ENCODE measurements around the gene LIME1. TPM values are rescaled to one million over a fixed set of nuclear protein-coding genes. Genes with fewer than 3 reads are reported as not detected.

Gene LIME1
- total RNA-seq, 2 experiments from 2014 or later: 49.2 to 138 TPM

DNA sequence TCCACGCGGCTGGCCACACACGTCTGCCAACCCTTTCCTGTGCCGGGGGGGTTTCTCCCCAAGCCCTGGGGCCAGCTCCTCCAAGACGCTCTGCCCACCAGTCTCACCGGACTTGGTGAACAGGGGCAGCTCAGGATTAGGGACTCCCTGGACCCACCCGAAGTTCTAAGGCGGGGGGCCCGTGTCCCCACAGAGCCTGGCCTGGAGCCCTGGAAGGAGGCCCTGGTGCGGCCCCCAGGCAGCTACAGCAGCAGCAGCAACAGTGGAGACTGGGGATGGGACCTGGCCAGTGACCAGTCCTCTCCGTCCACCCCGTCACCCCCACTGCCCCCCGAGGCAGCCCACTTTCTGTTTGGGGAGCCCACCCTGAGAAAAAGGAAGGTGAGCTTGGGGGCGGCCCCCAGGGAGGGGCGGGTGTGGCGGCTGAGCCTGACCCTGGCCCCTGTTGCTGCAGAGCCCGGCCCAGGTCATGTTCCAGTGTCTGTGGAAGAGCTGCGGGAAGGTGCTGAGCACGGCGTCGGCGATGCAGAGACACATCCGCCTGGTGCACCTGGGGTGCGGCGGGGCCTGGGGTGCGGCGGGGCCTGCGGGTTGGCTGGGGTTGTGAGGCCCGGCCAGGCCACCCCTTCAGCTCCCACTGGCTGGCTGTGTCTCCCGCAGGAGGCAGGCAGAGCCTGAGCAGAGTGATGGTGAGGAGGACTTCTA, 5.4 kb downstream of the LIME1 start:
- Mint-ChIP-seq H3K27ac (no peak overlapping the region), H3K27me3 (no peaks in the 10 kb centered on the region), H3K4me3 (no peak overlapping the region), H3K9me3 (ENCODE audit: low read depth) (no peaks in the 10 kb centered on the region), H3K36me3 (no peaks in the 10 kb centered on the region), H3K4me1 (peaks cover 6% of the 10 kb centered on the region)
- no peak for ATAC-seq
- DNase-seq: peak; percentile 40
- CTCF ChIA-PET: interaction anchor here (0.6 to 3.3 kb wide), 3 partner anchors 9 to 204 kb away, joined by 3 to 25 read pairs (median 18); partner anchors contain the start of genes ARFRP1, PTK6 and ZGPAT

DNA sequence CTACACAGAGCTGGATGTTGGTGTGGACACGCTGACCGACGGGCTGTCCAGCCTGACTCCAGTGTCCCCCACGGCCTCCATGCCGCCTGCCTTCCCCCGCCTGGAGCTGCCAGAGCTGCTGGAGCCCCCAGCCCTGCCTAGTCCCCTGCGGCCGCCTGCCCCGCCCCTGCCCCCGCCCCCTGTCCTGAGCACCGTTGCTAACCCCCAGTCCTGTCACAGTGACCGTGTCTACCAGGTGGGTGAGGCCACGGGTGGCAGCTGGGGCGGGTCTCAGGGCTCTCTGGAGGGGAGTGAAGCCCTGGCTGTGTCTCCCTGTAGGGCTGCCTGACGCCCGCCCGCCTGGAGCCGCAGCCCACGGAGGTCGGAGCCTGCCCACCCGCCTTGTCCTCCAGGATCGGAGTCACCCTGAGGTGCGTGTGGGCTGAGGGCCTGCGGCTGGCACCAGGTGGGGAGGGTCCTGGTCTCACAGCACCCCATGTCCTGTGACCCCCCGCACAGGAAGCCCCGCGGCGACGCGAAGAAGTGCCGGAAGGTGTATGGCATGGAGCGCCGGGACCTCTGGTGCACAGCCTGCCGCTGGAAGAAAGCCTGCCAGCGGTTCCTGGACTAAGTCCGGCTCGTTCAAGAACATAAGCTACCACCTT, 6.0 kb downstream of the LIME1 start:
- Mint-ChIP-seq H3K4me1 (peaks cover 3% of the 10 kb centered on the region), H3K9me3 (ENCODE audit: low read depth) (no peaks in the 10 kb centered on the region), H3K4me3 (no peak overlapping the region), H3K36me3 (no peaks in the 10 kb centered on the region), H3K27me3 (no peaks in the 10 kb centered on the region), H3K27ac (no peak overlapping the region)
- ATAC-seq (no peak), DNase-seq (no peak)
- CTCF ChIA-PET: interaction anchor here (0.6 to 3.3 kb wide), 3 partner anchors 8 to 205 kb away, joined by 3 to 25 read pairs (median 18); partner anchors contain the start of genes ARFRP1, PTK6 and ZGPAT

DNA sequence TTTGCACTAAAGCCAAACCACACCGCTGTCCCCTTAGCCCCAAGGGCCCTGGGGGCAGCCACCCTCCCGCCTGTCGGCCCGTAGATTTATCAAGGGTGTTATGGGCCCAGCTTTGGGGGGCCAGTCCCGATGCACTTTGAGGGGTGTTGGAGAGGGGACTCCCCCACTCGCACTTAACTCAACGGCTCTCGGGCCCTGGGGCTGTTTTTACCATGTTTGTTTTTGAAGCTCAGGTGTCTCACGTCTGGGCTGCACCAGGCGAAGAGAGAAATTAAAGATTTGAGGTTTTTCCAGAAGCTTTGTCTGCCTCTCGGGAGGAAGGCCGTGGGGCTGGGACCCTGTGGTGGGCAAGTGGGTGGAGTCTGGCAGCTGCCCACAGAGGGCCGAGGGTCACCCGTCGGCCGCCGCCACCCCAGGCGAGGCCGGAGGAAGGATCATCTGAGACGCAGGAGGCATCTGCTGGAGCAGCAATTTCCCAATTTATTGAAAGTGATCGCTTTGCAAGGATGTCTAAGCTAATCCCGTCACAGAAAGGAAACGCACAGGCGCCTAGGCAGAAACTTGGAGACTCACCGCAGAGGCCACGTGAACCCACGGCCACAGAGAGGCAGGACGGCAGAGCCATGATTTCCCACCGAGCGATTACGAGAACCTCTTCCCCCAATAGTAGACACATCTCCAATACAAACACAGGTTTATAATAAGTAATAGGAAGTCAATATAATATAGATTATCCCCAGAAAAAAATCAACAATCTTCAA, 6.9 kb downstream of the LIME1 start:
- Mint-ChIP-seq H3K27ac (no peak overlapping the region), H3K4me3 (no peak overlapping the region), H3K9me3 (ENCODE audit: low read depth) (no peaks in the 10 kb centered on the region), H3K4me1 (peaks cover 2% of the 10 kb centered on the region), H3K27me3 (no peaks in the 10 kb centered on the region), H3K36me3 (no peaks in the 10 kb centered on the region)
- CTCF ChIA-PET: interaction anchor here (1.1 to 3.3 kb wide), 3 partner anchors 7 to 206 kb away, joined by 3 to 25 read pairs (median 18); partner anchors contain the start of genes ARFRP1 and ZGPAT
- no peak for ATAC-seq
- DNase-seq: no peak

DNA sequence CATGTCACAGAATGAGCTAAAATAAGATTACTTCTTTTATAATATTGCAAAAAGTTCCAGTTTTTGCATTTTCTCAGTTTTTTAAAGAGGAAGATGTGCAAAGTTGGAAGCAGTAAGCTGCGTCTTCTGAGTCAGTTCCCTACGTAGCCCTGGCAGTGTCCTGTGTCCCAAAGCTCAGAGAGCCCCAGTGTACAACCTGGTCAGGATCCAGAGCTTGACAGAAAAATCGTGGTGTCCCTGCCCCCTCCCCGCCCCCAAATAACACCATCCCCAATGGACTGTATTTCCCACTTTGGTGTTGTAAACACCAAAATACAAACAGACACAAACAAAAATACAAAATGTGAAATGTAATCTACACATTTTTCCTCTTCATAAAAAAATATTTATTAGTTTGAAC, 7.7 kb downstream of the LIME1 start:
- Mint-ChIP-seq H3K9me3 (ENCODE audit: low read depth) (no peaks in the 10 kb centered on the region), H3K4me1 (no peaks in the 10 kb centered on the region), H3K36me3 (no peaks in the 10 kb centered on the region), H3K4me3 (no peak overlapping the region), H3K27me3 (no peaks in the 10 kb centered on the region), H3K27ac (no peak overlapping the region)
- DNase-seq (no peak), ATAC-seq (no peak)
- CTCF ChIA-PET: interaction anchor here (1.1 kb wide), 1 partner anchor 206 kb away, joined by 3 read pairs; no protein-coding TSS in a partner anchor

DNA sequence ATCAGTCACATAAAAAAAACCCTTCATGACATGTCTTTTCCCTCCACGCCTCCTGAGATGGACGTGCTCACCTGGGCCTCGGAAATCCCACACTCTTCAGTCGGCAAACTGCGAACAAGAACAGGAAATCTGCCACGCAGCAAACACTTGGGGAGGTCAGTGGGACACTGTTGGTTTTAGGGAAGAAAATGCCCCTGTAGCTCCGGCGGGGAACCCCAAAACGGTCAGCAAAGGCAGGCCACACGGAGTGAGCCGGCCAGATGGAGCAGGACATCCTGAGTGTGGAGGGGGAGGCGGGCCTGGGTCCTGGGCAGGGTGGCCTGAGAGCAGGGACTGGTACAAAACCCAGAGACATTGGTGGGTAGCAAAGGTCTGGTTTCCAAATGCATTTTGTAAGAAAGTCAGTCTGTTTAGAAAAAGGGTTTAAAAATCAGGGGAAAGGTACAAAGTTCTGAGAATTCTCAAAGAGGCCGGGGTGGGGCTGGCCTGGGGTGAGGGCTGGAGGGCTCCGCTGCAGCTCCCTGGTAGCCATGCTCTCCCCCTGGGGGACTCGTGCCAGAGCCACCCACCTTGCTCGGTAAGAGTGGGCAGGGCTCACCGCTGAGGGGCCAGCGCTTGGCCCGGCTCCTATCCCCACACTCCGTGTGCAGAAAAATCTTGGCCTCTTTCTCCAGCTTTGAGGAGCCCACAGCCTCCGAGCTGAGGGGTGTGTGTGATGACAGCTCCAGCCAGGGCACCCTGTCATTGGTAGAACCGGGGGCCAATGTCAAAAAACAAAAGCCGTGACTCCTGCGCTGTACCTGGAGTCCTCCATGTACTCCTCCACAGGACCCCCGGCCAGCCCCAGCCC, 8.3 kb downstream of the LIME1 start:
- Mint-ChIP-seq H3K36me3 (no peaks in the 10 kb centered on the region), H3K27me3 (no peaks in the 10 kb centered on the region), H3K4me1 (peaks cover 2% of the 10 kb centered on the region), H3K9me3 (ENCODE audit: low read depth) (no peaks in the 10 kb centered on the region), H3K4me3 (no peak overlapping the region), H3K27ac (no peak overlapping the region)
- ATAC-seq: no peak
- DNase-seq: no peak
- CTCF ChIA-PET: no interaction called here

DNA sequence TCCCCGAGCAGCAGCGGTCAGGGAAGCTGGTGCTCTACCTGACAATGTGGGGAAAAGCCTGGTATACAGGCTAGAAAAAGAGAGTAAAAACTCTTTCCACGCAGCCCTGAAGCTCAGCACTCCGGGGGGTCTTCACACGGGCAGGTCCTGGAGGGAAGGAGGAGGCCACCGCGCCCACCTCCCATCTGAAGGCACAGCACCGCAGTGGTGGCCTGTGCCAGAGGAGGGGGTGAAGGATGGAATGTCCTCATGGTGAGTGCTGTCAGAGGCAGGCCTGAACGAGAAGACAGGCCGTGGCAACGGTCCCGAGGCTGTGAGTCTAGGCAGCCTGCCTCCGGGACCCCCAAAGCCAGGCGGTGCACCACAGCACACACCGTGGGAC, 9.0 kb downstream of the LIME1 start:
- Mint-ChIP-seq H3K27ac (no peak overlapping the region), H3K4me3 (no peak overlapping the region), H3K9me3 (ENCODE audit: low read depth) (no peaks in the 10 kb centered on the region), H3K36me3 (no peaks in the 10 kb centered on the region), H3K27me3 (no peaks in the 10 kb centered on the region), H3K4me1 (peaks cover 6% of the 10 kb centered on the region)
- ATAC-seq (no peak), DNase-seq (no peak)
- CTCF ChIA-PET: no interaction called here

DNA sequence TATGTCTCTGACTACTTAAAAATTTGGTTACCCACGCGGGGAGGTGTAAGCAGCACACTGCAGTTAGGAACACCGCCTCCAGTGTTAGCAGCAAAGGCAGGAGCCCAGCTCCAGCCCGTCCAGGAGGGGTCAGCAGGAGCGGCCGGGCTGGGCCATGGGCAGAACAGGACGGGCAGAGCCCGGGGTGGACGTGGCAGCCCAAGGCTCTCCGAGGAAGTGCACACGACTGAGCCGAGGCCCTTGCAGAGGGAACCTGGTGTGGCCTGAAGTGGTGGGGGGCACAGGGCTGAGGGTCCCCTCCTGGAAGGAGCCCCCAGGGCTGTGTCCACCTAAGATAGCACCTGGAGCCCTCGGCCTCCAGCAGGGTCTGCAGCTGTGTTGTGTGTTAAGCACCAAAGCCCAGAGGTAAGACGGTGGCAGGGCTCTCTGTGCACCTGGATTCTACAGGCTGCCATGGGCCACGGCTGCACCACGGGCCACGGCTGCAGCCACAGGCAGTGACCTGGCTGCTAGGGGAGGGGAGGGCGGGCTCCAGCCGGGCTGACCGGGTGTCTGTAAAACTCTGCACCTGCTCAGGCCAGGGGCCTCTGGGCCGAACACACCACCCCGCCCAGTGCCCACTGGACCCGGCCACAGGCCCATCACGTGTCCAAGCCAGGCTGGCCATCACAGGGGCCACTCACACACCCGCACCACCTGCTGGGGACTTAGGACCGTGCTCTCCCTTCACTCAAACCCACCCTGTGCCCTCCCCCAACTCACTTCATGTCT, 9.7 kb downstream of the LIME1 start:
- Mint-ChIP-seq H3K4me1 (peaks cover 13% of the 10 kb centered on the region), H3K36me3 (no peaks in the 10 kb centered on the region), H3K27me3 (no peaks in the 10 kb centered on the region), H3K27ac (no peak overlapping the region), H3K4me3 (no peak overlapping the region), H3K9me3 (ENCODE audit: low read depth) (no peaks in the 10 kb centered on the region)
- CTCF ChIA-PET: no interaction called here
- ATAC-seq: no peak
- DNase-seq: no peak

DNA sequence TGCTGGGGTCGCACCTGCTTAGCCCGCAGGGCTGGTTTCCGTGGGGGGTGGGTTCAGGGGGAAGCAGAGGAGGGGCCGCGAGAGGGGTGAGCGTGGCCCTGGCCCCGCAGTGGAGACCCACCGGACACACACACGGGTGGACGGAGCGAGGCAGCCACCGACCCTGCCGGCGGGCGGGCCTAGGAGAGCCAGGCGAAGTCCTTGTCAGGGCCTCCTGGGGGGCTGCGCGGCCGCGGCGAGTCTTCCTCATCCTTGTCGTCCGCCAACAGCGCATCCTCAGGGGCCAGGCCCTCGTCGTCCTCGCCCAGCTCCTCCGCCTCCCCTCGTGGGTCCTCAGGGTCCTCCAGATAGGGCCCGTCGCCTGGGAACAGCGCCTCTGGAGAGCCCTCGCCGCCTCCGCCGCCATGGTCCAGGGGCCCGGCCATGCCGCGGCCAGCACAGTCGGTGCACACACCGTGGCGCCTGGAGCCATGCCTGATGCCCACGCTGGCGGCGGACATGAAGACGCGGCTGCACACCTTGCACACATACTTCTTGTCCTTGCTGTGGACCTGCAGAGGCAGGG, 10.4 kb downstream of the LIME1 start:
- no peaks in the 10 kb centered on the region for H3K36me3 Mint-ChIP-seq
- H3K27me3 Mint-ChIP-seq: no peaks in the 10 kb centered on the region
- CTCF ChIA-PET: no interaction called here
- no peak overlapping the region for H3K27ac Mint-ChIP-seq
- ATAC-seq: no peak
- DNase-seq: no peak
- H3K9me3 Mint-ChIP-seq (ENCODE audit: low read depth): no peaks in the 10 kb centered on the region
- H3K4me3 Mint-ChIP-seq: no peak overlapping the region
- peaks cover 15% of the 10 kb centered on the region for H3K4me1 Mint-ChIP-seq

DNA sequence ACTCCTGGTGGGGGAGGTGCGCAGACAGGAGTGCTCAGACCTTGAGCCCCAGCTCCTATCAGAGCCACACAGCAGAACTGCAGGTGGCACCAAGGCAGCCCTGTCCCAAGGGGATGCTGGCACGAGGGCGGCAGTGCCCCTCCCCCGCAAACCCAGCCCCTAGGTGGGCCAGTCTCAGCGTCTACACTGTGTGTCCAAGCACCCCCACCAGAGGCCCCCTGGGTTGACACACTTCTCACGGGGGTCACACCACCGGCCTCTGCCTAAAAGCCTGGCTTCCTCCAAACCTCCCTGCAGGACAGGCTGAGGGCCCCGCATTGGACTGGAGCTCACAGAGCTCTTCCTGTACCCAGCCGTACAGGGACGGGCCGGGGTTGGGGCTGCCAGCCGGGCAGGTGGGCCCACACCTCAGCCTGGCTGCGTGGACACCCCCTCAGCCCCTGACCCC, 11.2 kb downstream of the LIME1 start:
- no peak overlapping the region for H3K4me3 Mint-ChIP-seq
- ATAC-seq (no peak), DNase-seq (no peak)
- H3K27ac Mint-ChIP-seq: no peak overlapping the region
- H3K9me3 Mint-ChIP-seq (ENCODE audit: low read depth): no peaks in the 10 kb centered on the region
- H3K4me1 Mint-ChIP-seq: peaks cover 18% of the 10 kb centered on the region
- H3K27me3 Mint-ChIP-seq: no peaks in the 10 kb centered on the region
- CTCF ChIA-PET: no interaction called here
- no peaks in the 10 kb centered on the region for H3K36me3 Mint-ChIP-seq

DNA sequence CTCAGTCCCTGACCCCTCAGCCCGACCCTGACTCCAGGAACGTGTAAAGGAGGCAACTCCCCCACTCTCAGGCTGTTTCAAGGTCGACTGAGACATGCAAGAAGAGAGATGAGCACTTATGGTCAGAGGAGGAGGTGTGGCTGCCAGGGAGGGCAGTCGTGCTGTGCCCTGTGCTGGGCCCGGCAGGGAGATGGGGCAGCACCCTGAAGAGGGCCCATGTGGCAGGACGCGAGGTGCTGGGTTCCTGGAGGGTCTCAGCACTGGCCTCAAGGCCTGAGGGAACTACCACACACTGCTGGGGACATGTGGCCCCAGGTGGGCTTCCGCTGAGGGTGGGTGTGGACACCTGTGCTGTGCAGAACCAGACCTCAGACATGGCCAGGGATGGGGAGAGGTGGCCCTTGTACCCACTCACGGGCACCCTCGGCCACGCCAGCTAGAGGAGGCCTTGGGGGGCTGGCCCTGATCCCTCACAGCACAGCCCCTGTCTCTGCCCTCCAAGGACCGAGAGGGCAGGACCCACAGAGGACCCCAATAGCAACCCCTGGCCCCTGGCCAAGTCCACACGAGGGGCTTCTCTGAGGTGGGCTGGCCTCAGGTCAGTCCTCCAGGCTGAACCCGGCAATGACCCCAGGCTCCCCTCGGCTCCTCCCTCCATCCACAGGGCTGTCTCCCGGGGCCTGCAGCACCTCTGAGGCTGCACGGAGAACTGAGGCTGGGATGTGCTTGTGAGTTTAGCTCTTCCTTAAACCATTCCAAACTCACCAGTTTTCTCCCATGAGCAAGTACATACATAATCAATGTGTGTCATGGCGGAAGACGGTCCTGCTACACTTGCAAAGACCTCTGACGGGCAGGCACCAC, 11.8 kb downstream of the LIME1 start:
- no peak for ATAC-seq
- Mint-ChIP-seq H3K27me3 (no peaks in the 10 kb centered on the region), H3K4me1 (peaks cover 18% of the 10 kb centered on the region), H3K4me3 (no peak overlapping the region), H3K36me3 (no peaks in the 10 kb centered on the region), H3K9me3 (ENCODE audit: low read depth) (no peaks in the 10 kb centered on the region), H3K27ac (no peak overlapping the region)
- CTCF ChIA-PET: no interaction called here
- DNase-seq: no peak

DNA sequence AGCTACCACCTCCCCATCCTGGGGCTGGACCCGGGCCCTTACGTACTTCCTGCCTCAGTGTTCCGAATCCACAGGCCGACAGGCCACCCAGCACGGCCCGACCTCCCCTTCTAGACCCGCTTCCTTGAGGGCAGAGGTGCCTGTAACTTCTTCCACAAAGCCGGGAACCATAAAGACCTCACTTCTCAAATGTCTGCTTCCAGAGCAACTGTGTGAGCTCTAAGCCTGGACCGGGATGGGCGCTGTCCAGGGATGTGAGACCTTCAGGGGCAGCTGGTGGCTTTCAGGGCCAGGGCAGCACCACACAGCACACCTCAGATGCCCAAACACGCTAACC, 12.4 kb downstream of the LIME1 start:
- DNase-seq (no peak), ATAC-seq (no peak)
- no peaks in the 10 kb centered on the region for H3K36me3 Mint-ChIP-seq
- H3K4me3 Mint-ChIP-seq: no peak overlapping the region
- H3K9me3 Mint-ChIP-seq (ENCODE audit: low read depth): no peaks in the 10 kb centered on the region
- H3K27ac Mint-ChIP-seq: no peak overlapping the region
- CTCF ChIA-PET: interaction anchor here (3.0 kb wide), 1 partner anchor 7 kb away, joined by 18 read pairs; no protein-coding TSS in a partner anchor
- no peaks in the 10 kb centered on the region for H3K27me3 Mint-ChIP-seq
- H3K4me1 Mint-ChIP-seq: peaks cover 18% of the 10 kb centered on the region

All from activated CD8-positive, alpha-beta memory T cell treated with anti-CD3 and anti-CD28 coated beads, Interleukin-2, amount 10 ng/mL, durations not matched to agents 7 days and 5 days (primary cell).